ENCODE data around the gene MYH11.

- TF ChIP-seq GATA3 (IDR thresholded peaks at IDR 0.05; ENCODE audit: low read depth, low read length): no peak
- no peak for TF ChIP-seq GATA2 (IDR thresholded peaks at IDR 0.05; ENCODE audit: low read depth, low read length)
Observed at GRCh38 chr16:15741207-15741871, 115.5 kb downstream of the MYH11 start.

Measured in SH-SY5Y (cell line).